Gastroesophageal sphincter (tissue), 4 donors: ENCODE data around the gene CTNNA3. TPM values are rescaled to one million over a fixed set of nuclear protein-coding genes. Genes with fewer than 3 reads are reported as not detected.
"Not testable (repeated sequence)": the region's sequence is repeated elsewhere in the genome, so short reads cannot be mapped to it uniquely, and the experiment has no call there.

Experiments used
- ATAC-seq: fragments of 150-250 bp; one replicate; pipeline ENCODE4 v1.9.1; 2016; ENCODE audit warnings: mild to moderate bottlenecking, moderate library complexity
- H3K27ac ChIP-seq, 4 donors: fragments of 200-600 bp; sonication (generic) in 3 of 4; 1 replicate in 3 of 4; 2 replicates in 1 of 4; pipeline ENCODE4 v1.5.1; 2016 to 2019
- H3K27me3 ChIP-seq: fragments of 200-600 bp; sonication (generic); one replicate; pipeline ENCODE4 v1.5.1; 2019
- H3K36me3 ChIP-seq, 2 donors: fragments of 200-600 bp; sonication (generic); one replicate each; pipeline ENCODE4 v1.5.1; 2019; ENCODE audit warnings: control low read depth in 1 of 2
- H3K4me1 ChIP-seq, 3 donors: fragments of 200-600 bp; sonication (generic); 1 replicate in 2 of 3; 2 replicates in 1 of 3; pipeline ENCODE4 v1.5.1; 2016 to 2019; ENCODE audit warnings: control low read depth in 2 of 3
- H3K4me3 ChIP-seq, 2 donors: fragments of 200-600 bp; sonication (generic); one replicate each; pipeline ENCODE4 v1.5.1; 2019; ENCODE audit warnings: mild to moderate bottlenecking in 1 of 2, moderate library complexity in 1 of 2
- H3K9me3 ChIP-seq, 3 donors: fragments of 200-600 bp; sonication (generic); one replicate each; pipeline ENCODE4 v1.5.1; 2017 to 2019; ENCODE audit warnings: control low read depth in 2 of 3
- CTCF ChIP-seq, 4 experiments: fragments of 200-600 bp in 2 of 4; fragments of 450-650 bp in 2 of 4; sonication (generic) in 1 of 4; IDR thresholded peaks; one replicate each; pipeline ENCODE4 v1.5.1; 2017 to 2019; ENCODE audit warnings: antibody characterized with exemption in 4 of 4, mild to moderate bottlenecking in 2 of 4, moderate library complexity in 2 of 4
- EP300 ChIP-seq: sonication (generic); formaldehyde crosslinking; IDR thresholded peaks from one replicate; pipeline ENCODE4 v1.6.1; 2017; ENCODE audit warnings: antibody characterized with exemption, mild to moderate bottlenecking
- POLR2A ChIP-seq, 2 donors: fragments of 450-650 bp; IDR thresholded peaks; one replicate each; pipeline ENCODE4 v1.6.1; 2017; ENCODE audit warnings: antibody characterized with exemption in 2 of 2, mild to moderate bottlenecking in 2 of 2, moderate library complexity in 1 of 2
- POLR2AphosphoS5 ChIP-seq: sonication (generic); formaldehyde crosslinking; IDR thresholded peaks from one replicate; pipeline ENCODE4 v1.6.1; 2017; ENCODE audit warnings: antibody characterized with exemption
- WGBS, 2 donors: methylation state at CpG; one replicate each; pipeline ENCODE4 v1.1.5; 2018; ENCODE audit warnings: low coverage in 1 of 2; 5-methylcytosine and 5-hydroxymethylcytosine counted together
- total RNA-seq, 4 donors: library from RNA; depleted of rRNA; stranded (reverse); fragments of >200 nt; gene quantifications; one replicate each; pipeline ENCODE4 v1.1.0, GENCODE V29; 2016

The CTNNA3 gene
- total RNA-seq, 4 donors from 2014 or later, result 5.1 to 22.0 (median 13.8) TPM

- whole genome bisulfite sequencing, 2 donors, result 77 to 100% methylated on average over 2 of the region's 2 CpGs
- Histone ChIP-seq H3K4me3 (no peak overlapping the region), H3K4me1 (no peaks in the 10 kb centered on the region), H3K27me3 (no peaks in the 10 kb centered on the region), H3K9me3 (peaks cover 0 to 37% (median 0%) of the 10 kb centered on the region in 3 donors), H3K36me3 (no peaks in the 10 kb centered on the region), H3K27ac (no peak overlapping the region)
- TF ChIP-seq POLR2AphosphoS5 (no peak), EP300 (no peak), POLR2A (IDR thresholded peaks at IDR 0.05) (no peak), CTCF (IDR thresholded peaks at IDR 0.05) (no peak)
- ATAC-seq, result no peak
Measured at GRCh38 chr10:67587771-67588170, 108.2 kb downstream of the CTNNA3 start.

GRCh38 chr10:67575532-67575931 lies 120.5 kb downstream of the CTNNA3 start:
- TF ChIP-seq CTCF (IDR thresholded peaks at IDR 0.05), result no peak
- TF ChIP-seq POLR2A (IDR thresholded peaks at IDR 0.05), result no peak
- TF ChIP-seq POLR2AphosphoS5, result no peak
- TF ChIP-seq EP300, result no peak
- Histone ChIP-seq H3K9me3 (no peaks in the 10 kb centered on the region), H3K27me3 (no peaks in the 10 kb centered on the region), H3K36me3 (no peaks in the 10 kb centered on the region), H3K4me3 (no peak overlapping the region), H3K27ac (no peak overlapping the region), H3K4me1 (no peaks in the 10 kb centered on the region)
- ATAC-seq, result no peak
- 100% methylated on average over 1 of the region's 1 CpG; no CpG with 5 or more reads in 1 of the 2 donors for WGBS, 2 donors

- H3K4me1 ChIP-seq, result no peaks in the 10 kb centered on the region
- WGBS, 2 donors, result 93 to 100% methylated on average over 1 of the region's 1 CpG
- no peak overlapping the region for H3K27ac ChIP-seq
- no peaks in the 10 kb centered on the region for H3K9me3 ChIP-seq
- H3K4me3 ChIP-seq, result no peak overlapping the region
- no peak for ATAC-seq
- TF ChIP-seq POLR2AphosphoS5 (no peak), EP300 (no peak), POLR2A (IDR thresholded peaks at IDR 0.05) (no peak), CTCF (IDR thresholded peaks at IDR 0.05) (no peak)
- no peaks in the 10 kb centered on the region for H3K27me3 ChIP-seq
- no peaks in the 10 kb centered on the region for H3K36me3 ChIP-seq
Measured at GRCh38 chr10:67573484-67573883, 122.5 kb downstream of the CTNNA3 start.

GRCh38 chr10:67571503-67571902 lies 124.5 kb downstream of the CTNNA3 start:
- no peak for ATAC-seq
- no peaks in the 10 kb centered on the region for H3K4me1 ChIP-seq
- 73 to 88% methylated on average over 5 of the region's 5 CpGs for WGBS, 2 donors
- TF ChIP-seq EP300, result no peak
- no peak for TF ChIP-seq POLR2A (IDR thresholded peaks at IDR 0.05)
- no peak for TF ChIP-seq POLR2AphosphoS5
- H3K9me3 ChIP-seq, result no peaks in the 10 kb centered on the region
- no peaks in the 10 kb centered on the region for H3K27me3 ChIP-seq
- H3K27ac ChIP-seq, result no peak overlapping the region
- H3K4me3 ChIP-seq, result no peak overlapping the region
- no peaks in the 10 kb centered on the region for H3K36me3 ChIP-seq

- H3K27ac ChIP-seq, H3K36me3 ChIP-seq, H3K4me1 ChIP-seq, H3K27me3 ChIP-seq, ATAC-seq, H3K4me3 ChIP-seq, H3K9me3 ChIP-seq: not testable (repeated sequence)
- WGBS, 2 donors, result 96 to 100% methylated on average over 9 to 14 of the region's 14 CpGs
Measured at GRCh38 chr10:67558311-67558710, 137.7 kb downstream of the CTNNA3 start.

- WGBS, 2 donors, result 70 to 78% methylated on average over 3 of the region's 3 CpGs
Measured at GRCh38 chr10:67553254-67553653, 142.7 kb downstream of the CTNNA3 start.

More at GRCh38 chr10:67553254-67553653, 142.7 kb downstream of the CTNNA3 start:
- no peaks in the 10 kb centered on the region for H3K9me3 ChIP-seq
- no peak for ATAC-seq
- no peak for TF ChIP-seq POLR2AphosphoS5
- no peak for TF ChIP-seq CTCF (IDR thresholded peaks at IDR 0.05)
- no peak for TF ChIP-seq EP300
- no peak for TF ChIP-seq POLR2A (IDR thresholded peaks at IDR 0.05)
- H3K4me3 ChIP-seq, result no peak overlapping the region
- no peak overlapping the region for H3K27ac ChIP-seq
- H3K27me3 ChIP-seq, result no peaks in the 10 kb centered on the region
- H3K36me3 ChIP-seq, result no peaks in the 10 kb centered on the region
- no peaks in the 10 kb centered on the region for H3K4me1 ChIP-seq
